ENCODE results near the gene UTP18. TPM values are rescaled to one million over a fixed set of nuclear protein-coding genes. Genes with fewer than 3 reads are reported as not detected.
"Not testable (repeated sequence)": the region's sequence is repeated elsewhere in the genome, so short reads cannot be mapped to it uniquely, and the experiment has no call there.

The UTP18 gene
- total and polyA plus RNA-seq, 2 experiments from 2014 or later = 31.3 to 31.8 TPM

DNA sequence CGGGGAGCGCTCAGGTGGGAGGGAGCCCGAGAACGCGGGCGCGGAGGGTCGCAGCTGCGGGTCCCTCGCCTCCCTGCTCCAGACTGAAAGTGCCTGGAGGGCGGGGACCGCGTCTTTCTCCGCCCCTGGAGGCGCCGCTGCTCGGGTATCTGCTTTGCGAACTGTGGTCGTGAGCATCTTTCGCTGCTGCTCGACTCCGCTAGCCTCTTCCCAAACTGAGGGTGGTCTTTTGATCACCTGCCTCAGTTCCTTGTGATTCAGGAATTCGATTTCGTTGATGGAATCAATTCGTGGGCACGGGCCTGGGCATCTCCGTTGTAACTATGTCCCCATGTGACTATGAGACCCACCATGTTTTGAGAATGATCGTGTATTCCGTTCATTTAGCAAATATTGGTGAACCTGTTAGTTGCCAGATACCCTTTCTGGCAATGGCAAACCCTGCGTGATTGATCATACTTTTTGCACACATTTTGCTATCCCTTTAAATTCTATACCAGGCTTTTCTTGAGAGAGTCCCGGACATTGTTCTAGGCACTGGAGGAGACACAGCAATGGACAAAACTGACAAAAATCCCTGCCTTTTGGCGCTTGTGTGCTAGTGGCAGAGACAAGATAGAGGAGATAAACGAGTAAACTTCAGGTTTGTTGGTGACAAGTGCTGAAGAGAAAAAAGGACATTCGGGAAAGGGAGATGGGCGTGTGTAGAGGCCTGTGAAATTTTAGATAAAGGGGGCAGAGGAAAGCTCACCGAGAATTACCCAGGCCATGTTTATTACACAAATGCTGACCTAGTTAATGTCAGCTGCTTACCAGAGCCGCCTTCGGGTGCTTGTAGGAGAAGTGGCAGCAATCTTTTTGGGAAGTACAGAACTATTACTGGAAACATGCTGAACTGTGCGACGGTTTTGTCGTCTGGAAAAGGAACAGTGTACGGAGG lies 948 bp downstream of the UTP18 start:
- DNase-seq (ENCODE audit: low spot score) = peak; percentile 21
- Histone ChIP-seq H3K4me2 (peak overlapping the region; percentile 92), H3K4me3 (peak overlapping the region; percentile 73), H4K20me1 (ENCODE audit: insufficient read depth, poor library complexity, severe bottlenecking) (peaks cover 47% of the 10 kb centered on the region), H3K36me3 (replicated peaks; ENCODE audit: insufficient read depth, low read depth) (no peaks in the 10 kb centered on the region), H2AFZ (peak overlapping the region; percentile 92), H3K79me2 (peaks cover 84% of the 10 kb centered on the region), H3K9me3 (ENCODE audit: low read depth) (no peaks in the 10 kb centered on the region), H3K27me3 (no peaks in the 10 kb centered on the region), H3K4me1 (ENCODE audit: insufficient read depth) (peaks cover 29% of the 10 kb centered on the region), H3K9me2 (replicated peaks; ENCODE audit: insufficient read depth) (no peaks in the 10 kb centered on the region), H3K27ac (peak overlapping the region; percentile 98)
- TF ChIP-seq EZH2phosphoT487 (IDR thresholded peaks at IDR 0.05; ENCODE audit: low read depth, severe bottlenecking, unreplicated experiment) = no peak
- TF ChIP-seq, protein P1, sequence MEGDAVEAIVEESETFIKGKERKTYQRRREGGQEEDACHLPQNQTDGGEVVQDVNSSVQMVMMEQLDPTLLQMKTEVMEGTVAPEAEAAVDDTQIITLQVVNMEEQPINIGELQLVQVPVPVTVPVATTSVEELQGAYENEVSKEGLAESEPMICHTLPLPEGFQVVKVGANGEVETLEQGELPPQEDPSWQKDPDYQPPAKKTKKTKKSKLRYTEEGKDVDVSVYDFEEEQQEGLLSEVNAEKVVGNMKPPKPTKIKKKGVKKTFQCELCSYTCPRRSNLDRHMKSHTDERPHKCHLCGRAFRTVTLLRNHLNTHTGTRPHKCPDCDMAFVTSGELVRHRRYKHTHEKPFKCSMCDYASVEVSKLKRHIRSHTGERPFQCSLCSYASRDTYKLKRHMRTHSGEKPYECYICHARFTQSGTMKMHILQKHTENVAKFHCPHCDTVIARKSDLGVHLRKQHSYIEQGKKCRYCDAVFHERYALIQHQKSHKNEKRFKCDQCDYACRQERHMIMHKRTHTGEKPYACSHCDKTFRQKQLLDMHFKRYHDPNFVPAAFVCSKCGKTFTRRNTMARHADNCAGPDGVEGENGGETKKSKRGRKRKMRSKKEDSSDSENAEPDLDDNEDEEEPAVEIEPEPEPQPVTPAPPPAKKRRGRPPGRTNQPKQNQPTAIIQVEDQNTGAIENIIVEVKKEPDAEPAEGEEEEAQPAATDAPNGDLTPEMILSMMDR (IDR thresholded peaks at IDR 0.05; ENCODE audit: poor library complexity) = no peak
- TF ChIP-seq EZH2 (IDR thresholded peaks at IDR 0.05; ENCODE audit: borderline replicate concordance) = no peak
- 17% methylated on average over 27 of the region's 42 CpGs for WGBS (ENCODE audit: low lambda C conversion rate, missing lambda C conversion rate)

DNA sequence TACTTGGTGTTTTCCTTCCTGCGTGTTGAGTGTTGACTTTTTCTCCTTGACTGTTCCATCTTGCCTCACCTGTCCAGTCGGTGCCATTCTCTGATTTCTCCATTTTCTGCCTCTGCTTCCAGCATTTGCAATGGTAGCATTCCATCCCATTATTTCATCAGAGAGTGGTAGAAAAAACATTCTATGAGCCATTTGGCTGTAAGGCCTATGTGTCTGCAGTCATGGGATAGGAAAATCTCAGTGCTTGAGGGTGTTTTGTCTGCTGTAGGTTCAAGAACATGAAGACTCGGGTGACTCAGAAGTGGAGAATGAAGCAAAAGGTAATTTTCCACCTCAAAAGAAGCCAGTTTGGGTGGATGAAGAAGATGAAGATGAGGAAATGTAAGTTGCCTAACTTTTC lies 2.7 kb downstream of the UTP18 start:
- TF ChIP-seq EZH2 (IDR thresholded peaks at IDR 0.05; ENCODE audit: borderline replicate concordance) (no peak), EZH2phosphoT487 (IDR thresholded peaks at IDR 0.05; ENCODE audit: low read depth, severe bottlenecking, unreplicated experiment) (no peak)
- TF ChIP-seq, protein P1 (IDR thresholded peaks at IDR 0.05; ENCODE audit: poor library complexity) = no peak
- Histone ChIP-seq H3K27me3 (no peaks in the 10 kb centered on the region), H3K4me2 (no peak overlapping the region), H4K20me1 (ENCODE audit: insufficient read depth, poor library complexity, severe bottlenecking) (peaks cover 30% of the 10 kb centered on the region), H3K9me3 (ENCODE audit: low read depth) (no peaks in the 10 kb centered on the region), H3K79me2 (peaks cover 79% of the 10 kb centered on the region), H3K9me2 (replicated peaks; ENCODE audit: insufficient read depth) (no peaks in the 10 kb centered on the region), H3K4me3 (no peak overlapping the region), H2AFZ (no peak overlapping the region), H3K4me1 (ENCODE audit: insufficient read depth) (peaks cover 16% of the 10 kb centered on the region), H3K36me3 (replicated peaks; ENCODE audit: insufficient read depth, low read depth) (no peaks in the 10 kb centered on the region), H3K27ac (no peak overlapping the region)
- WGBS (ENCODE audit: low lambda C conversion rate, missing lambda C conversion rate) = 90% methylated on average over 3 of the region's 3 CpGs
- peak; percentile 18 for DNase-seq (ENCODE audit: low spot score)

DNA sequence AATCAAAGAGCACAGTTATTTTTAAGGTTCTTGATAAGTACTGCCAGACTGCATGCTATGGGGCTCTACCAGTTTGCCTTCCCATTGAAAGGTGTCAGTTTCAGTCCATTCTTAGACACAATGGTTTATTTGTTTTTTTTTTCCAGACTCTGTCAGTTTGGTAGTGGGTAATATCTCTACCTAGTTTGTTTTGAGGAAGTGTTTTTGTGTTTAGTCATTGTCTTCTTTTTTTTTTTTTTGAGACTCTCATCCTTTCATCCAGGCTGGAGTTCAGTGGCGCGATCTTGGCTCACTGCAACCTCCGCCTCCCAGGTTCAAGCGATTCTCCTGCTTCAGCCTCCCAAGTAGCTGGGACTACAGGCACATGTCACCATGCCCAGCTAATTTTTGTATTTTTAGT lies 4.1 kb downstream of the UTP18 start:
- H3K4me2 ChIP-seq; H3K4me3 ChIP-seq; H2AFZ ChIP-seq; H3K9me2 ChIP-seq (replicated peaks; ENCODE audit: insufficient read depth); H3K27me3 ChIP-seq; DNase-seq (ENCODE audit: low spot score); H3K4me1 ChIP-seq (ENCODE audit: insufficient read depth); H3K9me3 ChIP-seq (ENCODE audit: low read depth); H3K36me3 ChIP-seq (replicated peaks; ENCODE audit: insufficient read depth, low read depth); H3K27ac ChIP-seq: not testable (repeated sequence)
- H3K79me2 ChIP-seq = peaks cover 71% of the 10 kb centered on the region
- 100% methylated on average over 3 of the region's 4 CpGs for WGBS (ENCODE audit: low lambda C conversion rate, missing lambda C conversion rate)
- H4K20me1 ChIP-seq (ENCODE audit: insufficient read depth, poor library complexity, severe bottlenecking) = peaks cover 21% of the 10 kb centered on the region

GRCh38 chr17:51269991-51270390 lies 9.6 kb downstream of the UTP18 start:
- Histone ChIP-seq H3K4me2 (no peak overlapping the region), H3K4me3 (no peak overlapping the region), H3K79me2 (peaks cover 45% of the 10 kb centered on the region), H3K27me3 (no peaks in the 10 kb centered on the region), H3K9me2 (replicated peaks; ENCODE audit: insufficient read depth) (no peaks in the 10 kb centered on the region), H3K4me1 (ENCODE audit: insufficient read depth) (no peaks in the 10 kb centered on the region), H4K20me1 (ENCODE audit: insufficient read depth, poor library complexity, severe bottlenecking) (peaks cover 19% of the 10 kb centered on the region), H3K9me3 (ENCODE audit: low read depth) (no peaks in the 10 kb centered on the region), H2AFZ (no peak overlapping the region), H3K36me3 (replicated peaks; ENCODE audit: insufficient read depth, low read depth) (no peaks in the 10 kb centered on the region), H3K27ac (no peak overlapping the region)
- WGBS (ENCODE audit: low lambda C conversion rate, missing lambda C conversion rate) = over 99% methylated on average over 6 of the region's 6 CpGs
- DNase-seq (ENCODE audit: low spot score) = no peak
- TF ChIP-seq EZH2 (IDR thresholded peaks at IDR 0.05; ENCODE audit: borderline replicate concordance) (no peak), EZH2phosphoT487 (IDR thresholded peaks at IDR 0.05; ENCODE audit: low read depth, severe bottlenecking, unreplicated experiment) (no peak)
- TF ChIP-seq, protein P1 (IDR thresholded peaks at IDR 0.05; ENCODE audit: poor library complexity) = no peak

Measured in hepatocyte (in vitro differentiated cells).